AG04449 (cell line): ENCODE data around the gene AXL.

Experiments used
- CTCF ChIA-PET: fragments of 350-600 bp; formaldehyde crosslinking; extraction: SDS; loops from one replicate; lab custom pipeline; 2021; ENCODE audit warnings: antibody characterized with exemption; lab: Yijun Ruan, JAX
- POLR2A ChIA-PET: fragments of 400-600, 350-600 bp; formaldehyde crosslinking; extraction: SDS; loops from one replicate; lab custom pipeline; 2020; ENCODE audit warnings: antibody characterized with exemption, inconsistent platforms; lab: Yijun Ruan, JAX
- DNase-seq: peaks from one replicate; pipeline ENCODE4 v3.0.0-alpha.2; 2010; ENCODE audit warnings: low read depth, low spot score
- H3K4me3 ChIP-seq: 2 replicates; pipeline ENCODE4 v1.5.1; 2011; ENCODE audit warnings: low read depth, mild to moderate bottlenecking, control low read depth, low read length
- CTCF ChIP-seq: IDR thresholded peaks from one replicate; pipeline ENCODE4 v1.5.1; 2011; ENCODE audit warnings: mild to moderate bottlenecking, moderate library complexity, low read length, control low read depth, inconsistent platforms; ENCODE audit not compliant: insufficient read depth; ENCODE audit errors: missing control alignments

Gene AXL

GRCh38 chr19:41308450-41309179 is 89.6 kb downstream of the AXL start:
- POLR2A ChIA-PET = interaction anchor here (0.6 to 1.4 kb wide), 6 partner anchors 10 to 105 kb away, joined by 3 to 4 read pairs (median 3); no protein-coding TSS in a partner anchor

GRCh38 chr19:41309180-41310032 is 90.4 kb downstream of the AXL start:
- ChIA-PET CTCF (interaction anchor here (0.9 to 7.1 kb wide), 39 partner anchors 8 to 335 kb away, joined by 3 to 164 read pairs (median 8); partner anchors contain the start of genes AXL, HNRNPUL1 and TGFB1), POLR2A (interaction anchor here (0.6 to 2.4 kb wide), 9 partner anchors 11 to 105 kb away, joined by 3 to 9 read pairs (median 4); no protein-coding TSS in a partner anchor)
- TF ChIP-seq CTCF = no peak
- DNase-seq = no peak
- peak overlapping the region; percentile 92 for H3K4me3 ChIP-seq

More at GRCh38 chr19:41308450-41309179, 89.6 kb downstream of the AXL start:
- peak overlapping the region; percentile 92 for H3K4me3 ChIP-seq
- CTCF ChIA-PET = interaction anchor here (0.6 to 7.1 kb wide), 44 partner anchors 8 to 334 kb away, joined by 3 to 164 read pairs (median 6); partner anchors contain the start of genes AXL, HNRNPUL1 and TGFB1
- peak; percentile 90 for TF ChIP-seq CTCF
- DNase-seq = no peak

GRCh38 chr19:41310033-41310831 is 91.2 kb downstream of the AXL start, which contains the start of gene CCDC97:
CCDC97 (plus strand) TSS chr19:41310172; CDS start chr19:41310311, 139 bp downstream.
- POLR2A ChIA-PET = interaction anchor here (0.7 to 2.4 kb wide), 4 partner anchors 10 to 92 kb away, joined by 3 to 9 read pairs (median 4); no protein-coding TSS in a partner anchor
- CTCF ChIA-PET = interaction anchor here (2.1 to 7.1 kb wide), 4 partner anchors 15 to 118 kb away, joined by 10 to 164 read pairs (median 76); no protein-coding TSS in a partner anchor
- DNase-seq = no peak
- peak within 1 kb of the TSS; percentile 92 for H3K4me3 ChIP-seq
- TF ChIP-seq CTCF = no peak

DNA sequence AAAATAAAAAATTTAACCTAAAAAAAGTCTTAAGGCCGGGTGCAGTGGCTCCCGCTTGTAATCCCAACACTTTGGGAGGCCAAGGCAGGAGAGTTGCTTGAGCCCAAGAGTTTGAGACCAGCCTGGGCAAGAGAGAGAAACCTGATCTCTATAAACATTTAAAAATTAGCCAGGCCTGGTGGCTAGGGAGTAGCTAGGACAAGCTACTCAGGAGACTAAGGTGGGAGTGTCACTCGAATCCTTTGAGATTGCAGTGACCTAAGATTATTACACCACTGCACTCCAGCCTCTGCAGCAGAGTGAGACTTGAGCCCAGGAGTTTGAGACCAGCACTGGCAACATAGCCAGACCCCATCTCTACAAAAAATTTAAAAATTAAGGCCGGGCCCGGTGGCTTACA is 92.0 kb downstream of the AXL start:
- no peak for TF ChIP-seq CTCF
- CTCF ChIA-PET = interaction anchor here (0.9 to 7.1 kb wide), 4 partner anchors 10 to 105 kb away, joined by 3 to 164 read pairs (median 66); no protein-coding TSS in a partner anchor
- DNase-seq = no peak
- peak overlapping the region; percentile 92 for H3K4me3 ChIP-seq
- POLR2A ChIA-PET = interaction anchor here (0.7 to 2.4 kb wide), 5 partner anchors 9 to 48 kb away, joined by 3 to 9 read pairs (median 4); no protein-coding TSS in a partner anchor
